NCI-H2196 treated with DMSO at 0.1 percent for 48 hours (cell line): ENCODE data around the gene PPP2R5C.
A peak's percentile ranks its signal among the peaks of the same experiment; 100 is the strongest.

ENCODE experiments used
- DNase-seq: peaks from one replicate; lab custom pipeline; 2025; ENCODE audit not compliant: unreplicated experiment; lab: John Stamatoyannopoulos, UW

PPP2R5C gene

DNA sequence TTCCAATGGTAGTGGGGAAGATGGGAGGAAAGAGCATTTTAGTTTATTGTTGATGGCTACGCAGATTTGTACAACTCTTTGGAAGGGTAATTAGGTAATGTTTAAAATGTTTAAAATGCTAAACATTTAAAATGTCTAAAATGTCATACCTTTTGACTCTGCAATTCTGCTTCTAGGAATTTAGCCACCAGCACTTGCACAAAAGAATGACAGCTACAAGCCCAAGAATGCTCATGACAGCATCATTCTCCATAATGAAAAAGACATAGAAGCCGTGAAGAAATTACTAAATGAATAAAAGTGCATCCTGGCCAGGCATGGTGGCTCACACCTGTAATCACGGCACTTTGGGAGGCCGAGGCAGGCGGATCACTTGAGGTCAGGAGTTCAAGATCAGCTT, 182.9 kb downstream of the PPP2R5C start:
- DNase-seq = no peak

- DNase-seq = no peak
Observed at GRCh38 chr14:101945171-101945570, 183.7 kb downstream of the PPP2R5C start.

- DNase-seq = no peak
Observed at GRCh38 chr14:101947577-101947903, 186.0 kb downstream of the PPP2R5C start.

DNA sequence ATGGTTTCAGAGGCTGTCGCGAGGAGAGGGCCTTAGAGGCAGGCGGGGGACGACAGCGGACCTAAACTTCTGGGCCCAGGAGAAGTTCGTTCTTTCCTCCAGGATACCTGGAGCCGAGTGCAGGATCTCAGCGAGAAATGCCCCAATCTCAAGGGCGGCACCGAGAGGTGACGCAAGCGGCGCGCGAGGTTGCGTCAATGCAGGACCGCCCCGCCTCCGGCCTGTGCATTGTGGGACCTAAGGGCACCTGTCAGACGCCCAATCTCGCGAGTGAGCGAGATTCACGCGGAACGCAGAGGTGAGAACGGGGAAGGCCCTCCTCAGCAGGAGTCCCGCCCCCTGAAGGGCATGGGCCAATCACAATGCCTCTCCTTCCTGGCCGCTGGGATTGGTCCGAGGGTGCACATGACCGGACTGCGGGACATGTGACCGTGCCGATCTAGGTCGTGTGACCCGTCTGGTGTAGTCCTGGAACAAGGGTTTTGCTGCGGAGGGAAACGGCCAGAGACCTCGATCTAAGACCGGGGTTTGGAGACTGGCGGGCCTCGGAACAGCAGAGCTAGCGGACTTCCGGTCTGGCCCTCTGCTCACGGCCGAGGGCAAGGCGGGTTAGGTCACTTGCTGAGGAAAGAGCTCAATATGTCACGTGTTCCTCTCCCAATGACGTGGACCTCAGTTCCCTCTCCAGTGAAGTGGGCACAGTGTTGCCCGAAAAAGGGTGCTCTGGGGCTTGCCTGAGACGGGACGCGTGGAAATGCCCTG, 186.6 kb downstream of the PPP2R5C start:
- DNase-seq = peak; percentile 86

DNA sequence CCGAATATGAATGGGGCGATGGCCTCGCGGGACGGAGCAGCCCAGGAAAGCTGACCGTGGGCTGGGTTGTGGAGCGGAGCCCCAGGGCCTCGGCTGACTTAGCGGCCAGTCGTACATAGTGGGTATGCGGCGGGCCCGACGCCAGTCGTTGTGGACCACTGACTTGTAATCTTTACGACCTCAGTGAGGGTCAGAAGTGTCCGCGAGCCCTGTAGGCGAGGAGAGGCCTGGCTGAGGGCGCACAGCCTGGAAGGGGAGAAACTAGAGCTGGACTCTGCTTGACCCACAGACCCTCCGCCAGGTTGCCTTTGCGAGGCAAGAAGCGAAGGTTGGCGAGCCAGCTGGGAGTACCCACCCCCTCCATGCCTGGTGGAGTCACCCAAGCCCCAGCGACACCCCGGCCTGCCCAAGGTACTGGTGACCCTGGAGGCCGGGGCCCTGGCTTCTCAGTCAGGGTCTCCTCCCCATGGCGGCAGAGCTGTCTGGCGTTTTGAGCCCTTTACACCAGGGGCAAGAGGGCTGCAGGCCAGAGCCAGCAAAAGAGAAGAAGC, 187.2 kb downstream of the PPP2R5C start:
- DNase-seq = no peak

DNA sequence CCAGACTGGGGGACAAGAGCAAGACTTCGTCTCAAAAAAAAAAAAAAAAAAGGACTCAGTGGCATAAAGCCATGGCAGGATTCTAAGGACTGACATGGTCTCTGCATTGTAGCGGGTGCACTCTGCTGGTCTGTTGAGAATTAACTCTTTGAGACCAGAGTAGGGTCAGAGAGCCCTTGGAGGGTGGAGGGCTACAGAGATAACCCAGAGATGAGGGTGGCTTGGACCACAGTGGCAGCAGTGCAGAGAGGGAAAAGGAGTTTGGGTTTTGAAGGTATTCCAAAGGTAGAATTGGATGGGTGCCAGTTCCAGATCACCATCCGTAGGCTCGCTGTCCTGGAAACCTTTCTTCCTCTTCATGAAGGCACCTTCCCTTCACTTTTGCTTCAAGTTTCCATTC, 188.6 kb downstream of the PPP2R5C start:
- no peak for DNase-seq

DNA sequence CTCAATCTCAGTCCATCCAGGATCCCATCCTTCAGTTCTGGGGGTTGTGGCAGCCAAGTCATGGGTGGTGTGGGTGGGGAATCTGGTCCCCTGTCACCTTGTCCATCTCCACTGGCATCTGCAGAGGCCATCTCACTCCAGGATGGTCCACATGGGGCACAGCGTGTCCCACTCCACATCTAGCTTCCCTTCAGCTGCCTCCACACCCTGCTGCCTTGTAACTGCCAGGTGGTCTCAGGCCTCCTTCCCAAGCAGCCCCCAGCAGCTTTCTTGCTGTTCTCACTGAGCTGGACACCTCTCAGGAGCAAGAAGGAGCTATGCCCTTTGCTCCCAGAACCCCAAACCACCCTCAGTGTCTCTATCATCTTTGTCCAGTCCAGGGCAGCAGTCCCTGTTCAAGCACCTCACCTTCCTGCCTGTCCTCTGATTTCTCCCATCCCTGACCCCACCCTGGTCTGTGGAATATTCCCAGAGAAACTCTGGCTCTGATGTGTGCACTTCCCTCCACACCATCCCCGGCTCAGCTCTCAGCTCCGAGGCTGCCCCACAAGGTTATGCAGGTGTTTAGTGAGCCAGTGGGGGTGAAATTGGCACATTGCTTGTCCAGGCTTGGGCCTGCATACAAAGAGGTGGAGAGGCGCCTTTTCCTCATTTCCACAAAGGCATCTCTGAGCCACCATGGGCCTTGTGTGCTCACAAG, 189.2 kb downstream of the PPP2R5C start:
- DNase-seq = no peak

DNA sequence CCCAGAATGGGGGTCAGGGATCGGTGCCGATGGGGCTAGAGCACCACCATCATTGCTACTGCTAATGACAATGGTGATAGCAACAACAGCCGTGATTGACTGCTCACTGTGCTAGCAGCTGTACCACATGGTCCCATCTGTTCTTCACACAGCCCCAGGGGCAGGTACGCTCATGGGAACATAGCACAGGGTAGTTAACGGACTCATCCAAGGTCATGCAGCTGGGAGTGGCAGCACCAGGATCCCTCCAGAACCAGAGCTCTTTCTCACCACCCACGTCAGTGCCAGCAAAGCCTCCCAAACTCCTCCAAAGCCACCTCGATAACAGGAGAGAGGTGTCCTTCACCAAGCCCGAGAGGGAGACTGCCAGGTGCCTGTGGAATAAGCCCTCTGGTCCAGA, 191.6 kb downstream of the PPP2R5C start:
- no peak for DNase-seq

DNA sequence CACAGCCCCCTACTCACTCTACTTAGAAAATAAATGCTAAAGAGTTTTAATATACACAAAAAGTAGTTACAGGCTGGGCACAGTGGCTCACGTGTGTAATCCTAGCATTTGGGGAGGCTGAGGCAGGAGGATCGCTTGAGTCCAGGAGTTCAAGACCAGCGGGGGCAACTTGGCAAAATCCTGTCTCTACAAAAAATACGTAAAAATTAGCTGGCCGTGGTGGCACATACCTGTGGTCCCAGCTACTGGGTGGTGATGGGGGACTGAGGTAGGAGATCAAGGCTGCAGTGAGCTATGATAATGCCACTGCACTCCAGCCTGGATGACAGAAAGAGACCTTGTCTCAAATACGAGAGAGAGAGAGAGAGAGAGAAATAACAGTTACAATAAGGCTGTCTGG, 193.0 kb downstream of the PPP2R5C start:
- no peak for DNase-seq

DNA sequence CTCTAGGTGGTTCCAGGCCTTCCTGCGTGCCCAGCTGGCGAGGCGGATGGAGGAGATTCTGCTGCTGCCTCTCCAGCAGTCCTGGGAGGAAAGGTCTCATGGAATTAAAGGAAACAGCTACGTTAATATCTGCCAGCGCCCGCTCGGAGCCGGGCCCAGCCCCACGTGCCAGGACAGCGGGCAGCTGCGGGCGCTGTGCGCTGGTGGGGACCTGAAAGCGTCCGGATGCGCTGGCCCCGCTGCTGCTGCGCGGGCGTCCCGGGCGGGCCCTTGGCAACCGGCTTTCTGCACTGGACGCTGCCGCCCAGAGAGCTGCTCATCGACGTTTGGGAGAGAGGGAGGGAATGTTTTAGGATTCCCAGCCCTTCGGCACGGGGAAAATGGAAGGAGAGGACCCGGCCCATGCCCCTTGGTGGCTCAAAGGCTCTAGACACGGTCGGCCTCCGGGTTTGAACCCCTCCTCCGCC, 194.2 kb downstream of the PPP2R5C start:
- no peak for DNase-seq

- no peak for DNase-seq
Observed at GRCh38 chr14:101956179-101956885, 194.8 kb downstream of the PPP2R5C start.

GRCh38 chr14:101957406-101958234, 196.1 kb downstream of the PPP2R5C start:
- DNase-seq = no peak

DNA sequence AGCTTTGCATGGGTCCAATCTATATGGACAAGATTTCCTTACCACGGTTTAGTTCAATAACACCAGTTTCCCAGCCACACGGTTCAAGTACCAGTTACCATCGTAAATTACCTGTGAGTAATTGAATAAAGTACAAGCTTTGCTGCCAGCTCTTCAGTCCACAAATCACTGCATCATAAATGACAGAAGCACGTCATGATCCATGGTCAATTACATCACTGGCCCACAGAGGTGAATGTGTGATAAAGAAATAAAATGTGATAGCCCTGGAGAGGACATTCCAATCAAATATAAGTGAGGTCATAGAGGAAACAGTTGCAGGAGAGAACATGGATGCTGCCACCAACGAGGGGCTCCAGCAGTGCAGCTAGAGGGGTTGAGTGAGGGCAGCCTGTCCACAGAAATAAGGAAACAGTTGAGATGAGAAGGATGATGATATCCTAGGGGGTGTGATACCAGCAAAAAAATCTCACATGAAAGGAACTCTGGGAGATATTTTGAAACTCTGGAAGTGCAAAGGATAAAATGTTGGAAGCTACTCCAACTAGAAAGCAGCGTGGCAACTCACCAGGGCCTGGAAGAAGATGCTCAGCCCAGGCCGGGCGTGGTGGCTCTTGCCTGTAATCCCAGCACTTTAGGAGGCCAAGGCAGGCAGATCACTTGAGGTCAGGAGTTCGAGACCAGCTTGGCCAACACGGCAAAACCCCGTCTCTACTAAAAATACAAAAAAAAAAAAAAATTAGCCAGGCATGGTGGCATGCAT, 197.1 kb downstream of the PPP2R5C start:
- DNase-seq = no peak

DNA sequence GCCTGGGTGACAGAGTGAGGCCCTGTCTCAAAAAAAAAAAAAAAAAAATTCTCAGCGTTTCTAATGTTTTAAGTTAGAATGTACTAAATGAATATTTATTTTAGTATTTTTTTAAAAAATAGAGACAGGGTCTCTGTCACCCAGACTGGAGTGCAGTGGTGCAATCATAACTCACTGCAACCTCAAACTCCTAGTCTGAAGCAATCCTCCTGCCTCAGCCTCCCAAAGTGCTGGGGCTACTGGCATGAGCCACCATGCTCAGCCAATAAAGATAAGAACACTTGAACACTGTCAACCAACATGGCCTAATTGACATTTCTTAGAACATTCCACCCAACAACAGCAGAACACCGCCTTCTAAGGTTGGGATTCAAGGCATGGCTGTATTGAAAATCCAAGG, 197.8 kb downstream of the PPP2R5C start:
- no peak for DNase-seq

GRCh38 chr14:101960225-101960624, 198.7 kb downstream of the PPP2R5C start:
- no peak for DNase-seq

- DNase-seq = peak; percentile 37
Observed at GRCh38 chr14:101961011-101961721, 199.7 kb downstream of the PPP2R5C start.

- no peak for DNase-seq
Observed at GRCh38 chr14:101961746-101962502, 200.4 kb downstream of the PPP2R5C start.

- peak; percentile 45 for DNase-seq
Observed at GRCh38 chr14:101962503-101962874, 201.0 kb downstream of the PPP2R5C start.

DNA sequence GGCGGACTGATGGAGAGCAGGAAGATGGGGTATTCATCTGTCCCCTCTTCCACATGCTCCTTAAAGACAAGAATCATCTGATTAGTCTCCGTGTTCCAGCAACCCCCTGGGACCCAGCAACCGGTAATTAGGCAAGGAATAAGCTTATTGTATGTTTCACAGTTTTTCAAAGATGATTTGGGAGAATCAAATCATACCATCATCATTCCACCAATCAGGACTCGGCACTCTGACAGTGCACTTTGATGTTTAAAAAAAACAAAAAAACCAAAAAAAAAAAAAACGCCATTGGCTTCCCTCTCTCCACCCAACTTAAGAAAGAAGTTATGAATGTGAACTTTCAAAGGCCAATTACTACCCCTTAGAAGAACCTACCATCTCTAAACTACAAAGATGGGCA, 201.5 kb downstream of the PPP2R5C start:
- DNase-seq = no peak
